Left lung (tissue), 10 donors: Measurements from ENCODE around the gene PSMA6. TPM values are rescaled to one million over a fixed set of nuclear protein-coding genes. Genes with fewer than 3 reads are reported as not detected.
"Not testable (repeated sequence)": the region's sequence is repeated elsewhere in the genome, so short reads cannot be mapped to it uniquely, and the experiment has no call there.

ENCODE experiments used
- ATAC-seq: fragments of 200-7000 bp; cut with Tn5 transposase; one replicate; pipeline ENCODE4 v1.9.1; 2020; ENCODE audit warnings: moderate library complexity
- DNase-seq, 4 donors: peaks; one replicate each; pipeline ENCODE4 v3.0.0-alpha.2; 2013 to 2020
- H3K27ac ChIP-seq, 2 donors: fragments of 200-600 bp; sonication (generic) in 1 of 2; one replicate each; pipeline versions ENCODE4 v1.5.0 to v1.8.0; 2020 to 2021
- H3K27me3 ChIP-seq, 2 donors: fragments of 200-600 bp; sonication (generic) in 1 of 2; one replicate each; pipeline versions ENCODE4 v1.5.0 to v1.8.0; 2020 to 2021
- H3K36me3 ChIP-seq, 2 donors: fragments of 200-600 bp; sonication (generic) in 1 of 2; one replicate each; pipeline versions ENCODE4 v1.5.0 to v1.8.0; 2020 to 2021
- H3K4me1 ChIP-seq, 2 donors: fragments of 200-600 bp; one replicate each; pipeline ENCODE4 v1.8.0; 2021
- H3K4me3 ChIP-seq, 2 donors: fragments of 200-600 bp; sonication (generic) in 1 of 2; one replicate each; pipeline versions ENCODE4 v1.5.0 to v1.8.0; 2020 to 2021; ENCODE audit warnings: mild to moderate bottlenecking in 1 of 2
- H3K9me3 ChIP-seq, 2 donors: fragments of 200-600 bp; sonication (generic) in 1 of 2; one replicate each; pipeline versions ENCODE4 v1.5.0 to v1.8.0; 2020 to 2021
- CTCF ChIP-seq, 2 donors: fragments of 200-600 bp; sonication (generic) in 1 of 2; IDR thresholded peaks; one replicate each; pipeline versions ENCODE4 v1.5.0 to v1.8.0; 2021; ENCODE audit warnings: antibody characterized with exemption in 2 of 2
- intact Hi-C, 2 donors: fragments of 100-400 bp; cut with DNase I; formaldehyde crosslinking; loops; one replicate each; pipeline versions ENCODE4 v1.11.2 to v1.14.2; 2022
- polyA plus RNA-seq, 6 donors: library from polyadenylated mRNA; unstranded; fragments of 120-200 nt; gene quantifications; one replicate each; pipeline ENCODE4 v1.2.1, GENCODE V29; 2013; ENCODE audit not compliant: insufficient read length in 6 of 6
- total RNA-seq, 2 donors: library from RNA; stranded (reverse); fragmentation: NEBNext Ultra II Directional; extraction: Animal tissue kit (Norgen Biotek cat#: 25700); gene quantifications; one replicate each; pipeline ENCODE4 v1.2.1, GENCODE V29; 2021
- donor health status: DM: no; HTN: yes; CAD: no.
- donor health status: DM: no; HTN: no; CAD: no.

The PSMA6 gene
- total and polyA plus RNA-seq, 8 donors = 139 to 258 (median 163) TPM

GRCh38 chr14:35245051-35245450 lies 47.1 kb upstream of the PSMA6 start:
- no peaks in the 10 kb centered on the region for H3K9me3 ChIP-seq
- H3K27ac ChIP-seq = no peak overlapping the region
- H3K4me3 ChIP-seq = no peak overlapping the region
- H3K36me3 ChIP-seq = no peaks in the 10 kb centered on the region
- DNase-seq (no peak), ATAC-seq (no peak)
- no peaks in the 10 kb centered on the region for H3K27me3 ChIP-seq
- H3K4me1 ChIP-seq = peaks cover 3 to 21% of the 10 kb centered on the region in 2 donors
- no peak for TF ChIP-seq CTCF (IDR thresholded peaks at IDR 0.05)
- intact Hi-C loops = no loop called here

- H3K27ac ChIP-seq = peak overlapping the region in 1 of 2 donors; percentile 39
These were observed 44.3 kb upstream of the PSMA6 start for GRCh38 chr14:35247777-35248475.

GRCh38 chr14:35248476-35248788 lies 43.8 kb upstream of the PSMA6 start:
- H3K9me3 ChIP-seq = no peaks in the 10 kb centered on the region
- peaks cover 3 to 24% of the 10 kb centered on the region in 2 donors for H3K4me1 ChIP-seq
- no peaks in the 10 kb centered on the region for H3K27me3 ChIP-seq
- DNase-seq (no peak), ATAC-seq (no peak)
- intact Hi-C loops = no loop called here
- no peaks in the 10 kb centered on the region for H3K36me3 ChIP-seq
- H3K27ac ChIP-seq = peak overlapping the region in 1 of 2 donors; percentile 39
- no peak for TF ChIP-seq CTCF (IDR thresholded peaks at IDR 0.05)
- H3K4me3 ChIP-seq = no peak overlapping the region

More at GRCh38 chr14:35247777-35248475, 44.3 kb upstream of the PSMA6 start:
- DNase-seq (no peak), ATAC-seq (no peak)
- Histone ChIP-seq H3K4me1 (peaks cover 3 to 24% of the 10 kb centered on the region in 2 donors), H3K27me3 (no peaks in the 10 kb centered on the region), H3K36me3 (no peaks in the 10 kb centered on the region), H3K4me3 (no peak overlapping the region), H3K9me3 (no peaks in the 10 kb centered on the region)
- no peak for TF ChIP-seq CTCF (IDR thresholded peaks at IDR 0.05)
- intact Hi-C loops = no loop called here

GRCh38 chr14:35250319-35250718 lies 41.9 kb upstream of the PSMA6 start:
- no peak for TF ChIP-seq CTCF (IDR thresholded peaks at IDR 0.05)
- Histone ChIP-seq H3K4me3 (no peak overlapping the region), H3K27me3 (no peaks in the 10 kb centered on the region), H3K27ac (no peak overlapping the region), H3K36me3 (no peaks in the 10 kb centered on the region), H3K9me3 (no peaks in the 10 kb centered on the region), H3K4me1 (peaks cover 3 to 32% of the 10 kb centered on the region in 2 donors)
- ATAC-seq (no peak), DNase-seq (no peak)
- intact Hi-C loops = no loop called here

GRCh38 chr14:35252451-35252868 lies 39.7 kb upstream of the PSMA6 start:
- no peaks in the 10 kb centered on the region for H3K36me3 ChIP-seq
- intact Hi-C loops = no loop called here
- no peak overlapping the region for H3K27ac ChIP-seq
- no peaks in the 10 kb centered on the region for H3K9me3 ChIP-seq
- no peaks in the 10 kb centered on the region for H3K27me3 ChIP-seq
- H3K4me3 ChIP-seq = no peak overlapping the region
- DNase-seq (no peak), ATAC-seq (no peak)
- TF ChIP-seq CTCF (IDR thresholded peaks at IDR 0.05) = no peak
- H3K4me1 ChIP-seq = peaks cover 0 to 25% of the 10 kb centered on the region in 2 donors

GRCh38 chr14:35253056-35253455 lies 39.1 kb upstream of the PSMA6 start:
- intact Hi-C loops, H3K27me3 ChIP-seq, H3K27ac ChIP-seq, DNase-seq, H3K9me3 ChIP-seq, ATAC-seq, H3K36me3 ChIP-seq, H3K4me3 ChIP-seq: not testable (repeated sequence)
- peaks cover 0 to 22% of the 10 kb centered on the region in 2 donors for H3K4me1 ChIP-seq

- ATAC-seq, H3K4me3 ChIP-seq, DNase-seq, H3K27ac ChIP-seq, H3K9me3 ChIP-seq, intact Hi-C loops, H3K36me3 ChIP-seq, H3K27me3 ChIP-seq: not testable (repeated sequence)
- H3K4me1 ChIP-seq = peaks cover 0 to 11% of the 10 kb centered on the region in 2 donors
These were observed 38.1 kb upstream of the PSMA6 start for GRCh38 chr14:35254034-35254622.
